ENCODE results near the gene SAMD7. TPM values are rescaled to one million over a fixed set of nuclear protein-coding genes. Genes with fewer than 3 reads are reported as not detected.

SAMD7 gene
- total and polyA plus RNA-seq, 9 of the 15 experiments (the other 6 are each of a cell fraction or from before 2014, with no cell fraction given), result not detected

DNA sequence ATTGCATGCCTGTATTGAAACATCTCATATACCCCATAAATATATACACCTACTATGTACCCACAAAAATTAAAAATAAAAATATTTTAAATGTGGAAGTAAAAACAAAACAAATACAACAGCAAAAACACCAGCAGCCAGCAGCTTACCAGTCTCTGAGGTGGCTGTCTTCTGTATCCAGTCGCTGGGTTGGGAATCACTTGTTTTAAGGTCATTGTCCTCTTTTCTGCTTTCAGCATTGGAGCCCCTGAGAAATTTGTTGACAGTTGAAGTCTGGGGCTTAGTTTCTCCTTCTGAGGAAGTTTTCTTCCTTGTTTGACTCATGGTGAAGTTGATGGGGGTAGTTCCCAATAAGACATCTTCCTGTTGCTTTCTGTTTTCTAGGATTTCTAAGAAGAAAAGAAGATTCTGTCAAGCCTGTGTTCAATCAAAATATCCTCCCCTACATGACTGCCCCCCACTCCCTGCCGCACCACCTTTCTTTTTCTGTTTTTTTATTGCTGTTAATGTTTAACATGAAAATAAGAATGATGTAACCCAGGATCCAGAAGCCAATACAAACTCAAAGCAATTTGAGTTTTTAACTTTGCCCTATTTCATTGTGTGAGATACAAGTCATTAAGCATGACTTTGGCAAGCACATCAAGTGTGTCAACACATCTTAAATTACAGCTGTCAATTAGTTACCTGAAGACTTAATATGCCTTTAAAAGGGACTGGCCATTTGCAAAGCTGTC is 41.7 kb upstream of the SAMD7 start, which contains the start of gene LRRC31:
TSS of gene LRRC31 (minus strand) at position 452 of the 737 bp plus-strand sequence. CDS start at position 324, 128 bp downstream.
- no TSS peak for BruUV-seq (replicated peaks)
- in situ Hi-C loops (cut with MboI), result no loop called here
- 0% methylated on average over 2 of the region's 2 CpGs for WGBS (ENCODE audit: insufficient coverage, low coverage, missing lambda C conversion rate)

More for the DNA sequence above, 41.7 kb upstream of the SAMD7 start, which contains the start of gene LRRC31:
- H3K9ac ChIP-seq (ENCODE audit: insufficient read depth in 1 of 2, low read depth in 2 of 2, low read length in 2 of 2), result no peak within 1 kb of the TSS
- H2AFZ ChIP-seq (ENCODE audit: low read depth, low read length), result no peak within 1 kb of the TSS
- H3K9me1 ChIP-seq (ENCODE audit: control insufficient read depth, insufficient read depth, low read length), result no peaks in the 10 kb centered on the region
- DNase-seq (ENCODE audit: extremely low read depth in 1 of 4, low spot score in 3 of 4), result no peak
- ATAC-seq, result no peak
- intact Hi-C loops (cut with micrococcal nuclease), result loop anchor here (10.0 kb wide), 1 partner anchor 435 kb away; no protein-coding TSS in a partner anchor
- TF ChIP-seq MEIS2 (IDR thresholded peaks at IDR 0.05; ENCODE audit: partially characterized antibody), result peak; percentile 20
- TF ChIP-seq, protein P1, sequence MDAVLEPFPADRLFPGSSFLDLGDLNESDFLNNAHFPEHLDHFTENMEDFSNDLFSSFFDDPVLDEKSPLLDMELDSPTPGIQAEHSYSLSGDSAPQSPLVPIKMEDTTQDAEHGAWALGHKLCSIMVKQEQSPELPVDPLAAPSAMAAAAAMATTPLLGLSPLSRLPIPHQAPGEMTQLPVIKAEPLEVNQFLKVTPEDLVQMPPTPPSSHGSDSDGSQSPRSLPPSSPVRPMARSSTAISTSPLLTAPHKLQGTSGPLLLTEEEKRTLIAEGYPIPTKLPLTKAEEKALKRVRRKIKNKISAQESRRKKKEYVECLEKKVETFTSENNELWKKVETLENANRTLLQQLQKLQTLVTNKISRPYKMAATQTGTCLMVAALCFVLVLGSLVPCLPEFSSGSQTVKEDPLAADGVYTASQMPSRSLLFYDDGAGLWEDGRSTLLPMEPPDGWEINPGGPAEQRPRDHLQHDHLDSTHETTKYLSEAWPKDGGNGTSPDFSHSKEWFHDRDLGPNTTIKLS (IDR thresholded peaks at IDR 0.05; ENCODE audit: borderline replicate concordance, low read depth), result no peak
- TF ChIP-seq FOSL1 (tag; conservative IDR thresholded peaks at IDR 0.05), result no peak
- no peaks in the 10 kb centered on the region for H3K4me1 ChIP-seq (replicated peaks in 1 of 2; ENCODE audit: control insufficient read depth in 2 of 2, insufficient read depth in 2 of 2, low read length in 2 of 2)
- H3K79me2 ChIP-seq (ENCODE audit: control insufficient read depth, insufficient read depth, low read length), result no peaks in the 10 kb centered on the region
- H3K27me3 ChIP-seq (ENCODE audit: control insufficient read depth in 2 of 2, insufficient read depth in 2 of 2, low read length in 2 of 2), result peaks cover 0 to 3% of the 10 kb centered on the region in 2 experiments; a peak in 1 of 5 replicates
- H3K4me2 ChIP-seq (ENCODE audit: insufficient read depth, low read length), result no peak within 1 kb of the TSS
- no peaks in the 10 kb centered on the region for H3K9me3 ChIP-seq (replicated peaks; ENCODE audit: control insufficient read depth, insufficient read depth, low read depth, low read length)
- no peaks in the 10 kb centered on the region for H3K36me3 ChIP-seq (ENCODE audit: control insufficient read depth, insufficient read depth, low read length)
- no peak within 1 kb of the TSS for H3K27ac ChIP-seq (ENCODE audit: extremely low read depth, low read depth, low read length)
- ChIA-PET CTCF (ENCODE audit: low intra/inter-chr PET ratio) (no interaction called here), POLR2A (no interaction called here)
- no peak within 1 kb of the TSS for H3K4me3 ChIP-seq
- H4K20me1 ChIP-seq (replicated peaks; ENCODE audit: control insufficient read depth, insufficient read depth, low read length), result no peaks in the 10 kb centered on the region
- no peak for FAIRE-seq

All from K562 (cell line).